Prostate gland (tissue), 2 donors: ENCODE results near the gene TUFM.

Experiments
- POLR2A ChIP-seq: fragments of 450-650 bp; IDR thresholded peaks from one replicate; pipeline ENCODE4 v1.6.1; 2016; ENCODE audit warnings: antibody characterized with exemption, mild to moderate bottlenecking
- POLR2AphosphoS5 ChIP-seq: sonication (generic); formaldehyde crosslinking; IDR thresholded peaks from one replicate; pipeline ENCODE4 v1.6.1; 2017; ENCODE audit warnings: antibody characterized with exemption
- TF ChIP-seq, protein P1 (sequence below), 4 experiments: fragments of 200-600 bp in 2 of 4; fragments of 450-650 bp in 2 of 4; sonication (generic) in 2 of 4; IDR thresholded peaks; 1 replicate in 3 of 4; 2 replicates in 1 of 4; pipeline ENCODE4 v1.5.1; 2016 to 2019; ENCODE audit warnings: antibody characterized with exemption in 4 of 4, mild to moderate bottlenecking in 2 of 4, moderate library complexity in 2 of 4

DNA sequence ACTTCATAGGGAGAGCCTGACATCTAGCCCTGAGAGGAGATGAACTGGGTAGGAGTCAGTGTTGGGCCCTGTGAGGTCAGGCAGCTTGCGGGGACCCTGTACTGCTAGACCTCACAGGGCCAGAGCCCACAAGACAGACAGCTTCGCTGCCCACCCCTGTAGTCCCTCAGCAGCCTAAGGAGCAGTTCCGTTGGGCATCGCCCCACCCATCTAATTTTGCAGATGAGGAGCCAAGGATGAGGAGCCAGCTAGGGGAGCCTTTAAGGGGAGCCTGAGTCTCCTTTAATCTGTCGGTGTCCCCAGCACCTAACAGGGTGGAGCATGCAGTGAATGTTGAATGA is 755 bp upstream of the TUFM start:
- no peak for TF ChIP-seq POLR2AphosphoS5
- TF ChIP-seq, protein P1, sequence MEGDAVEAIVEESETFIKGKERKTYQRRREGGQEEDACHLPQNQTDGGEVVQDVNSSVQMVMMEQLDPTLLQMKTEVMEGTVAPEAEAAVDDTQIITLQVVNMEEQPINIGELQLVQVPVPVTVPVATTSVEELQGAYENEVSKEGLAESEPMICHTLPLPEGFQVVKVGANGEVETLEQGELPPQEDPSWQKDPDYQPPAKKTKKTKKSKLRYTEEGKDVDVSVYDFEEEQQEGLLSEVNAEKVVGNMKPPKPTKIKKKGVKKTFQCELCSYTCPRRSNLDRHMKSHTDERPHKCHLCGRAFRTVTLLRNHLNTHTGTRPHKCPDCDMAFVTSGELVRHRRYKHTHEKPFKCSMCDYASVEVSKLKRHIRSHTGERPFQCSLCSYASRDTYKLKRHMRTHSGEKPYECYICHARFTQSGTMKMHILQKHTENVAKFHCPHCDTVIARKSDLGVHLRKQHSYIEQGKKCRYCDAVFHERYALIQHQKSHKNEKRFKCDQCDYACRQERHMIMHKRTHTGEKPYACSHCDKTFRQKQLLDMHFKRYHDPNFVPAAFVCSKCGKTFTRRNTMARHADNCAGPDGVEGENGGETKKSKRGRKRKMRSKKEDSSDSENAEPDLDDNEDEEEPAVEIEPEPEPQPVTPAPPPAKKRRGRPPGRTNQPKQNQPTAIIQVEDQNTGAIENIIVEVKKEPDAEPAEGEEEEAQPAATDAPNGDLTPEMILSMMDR (IDR thresholded peaks at IDR 0.05), result no peak
- TF ChIP-seq POLR2A, result no peak
